ENCODE results near the gene ZNF445.

ZNF445 gene

GRCh38 chr3:44416031-44417030 is 61.1 kb downstream of the ZNF445 start:
- no peak overlapping the region for H3K4me2 ChIP-seq (ENCODE audit: low read depth, low read length, poor library complexity, severe bottlenecking)

GRCh38 chr3:44415421-44415820 is 62.0 kb downstream of the ZNF445 start:
- H3F3A ChIP-seq (ENCODE audit: insufficient read depth): no peaks in the 10 kb centered on the region
- H3K27ac ChIP-seq (ENCODE audit: low read depth, low read length): no peak overlapping the region
- no peak overlapping the region for H2AFZ ChIP-seq (ENCODE audit: low read depth, low read length, severe bottlenecking)
- no peaks in the 10 kb centered on the region for H4K20me1 ChIP-seq (ENCODE audit: low read depth, low read length)
- TF ChIP-seq EZH2phosphoT487 (conservative IDR thresholded peaks at IDR 0.05; ENCODE audit: low read length) (no peak), CTCF (IDR thresholded peaks at IDR 0.05; ENCODE audit: insufficient read depth, low read length, poor library complexity, severe bottlenecking) (no peak)
- no peak overlapping the region for H3K4me2 ChIP-seq (ENCODE audit: low read depth, low read length, poor library complexity, severe bottlenecking)
- H3K9me3 ChIP-seq (ENCODE audit: insufficient read depth, low read length): no peaks in the 10 kb centered on the region
- H3K9me2 ChIP-seq (replicated peaks; ENCODE audit: insufficient read depth, low read length): no peaks in the 10 kb centered on the region
- no peaks in the 10 kb centered on the region for H3K27me3 ChIP-seq (ENCODE audit: low read length)
- H3K79me2 ChIP-seq (ENCODE audit: insufficient read depth, low read length): no peaks in the 10 kb centered on the region
- H3K9ac ChIP-seq (ENCODE audit: low read length): no peak overlapping the region
- no peaks in the 10 kb centered on the region for H3K36me3 ChIP-seq (ENCODE audit: low read length)
- no peak overlapping the region for H3K4me3 ChIP-seq (ENCODE audit: insufficient read depth, low read length, poor library complexity, severe bottlenecking)

More at GRCh38 chr3:44416031-44417030, 61.1 kb downstream of the ZNF445 start:
- H3K9ac ChIP-seq (ENCODE audit: low read length): no peak overlapping the region
- no peaks in the 10 kb centered on the region for H3K9me2 ChIP-seq (replicated peaks; ENCODE audit: insufficient read depth, low read length)
- H4K20me1 ChIP-seq (ENCODE audit: low read depth, low read length): no peaks in the 10 kb centered on the region
- TF ChIP-seq CTCF (IDR thresholded peaks at IDR 0.05; ENCODE audit: insufficient read depth, low read length, poor library complexity, severe bottlenecking) (no peak), EZH2phosphoT487 (conservative IDR thresholded peaks at IDR 0.05; ENCODE audit: low read length) (no peak)
- H3F3A ChIP-seq (ENCODE audit: insufficient read depth): no peaks in the 10 kb centered on the region
- H3K27me3 ChIP-seq (ENCODE audit: low read length): no peaks in the 10 kb centered on the region
- no peaks in the 10 kb centered on the region for H3K9me3 ChIP-seq (ENCODE audit: insufficient read depth, low read length)
- H3K79me2 ChIP-seq (ENCODE audit: insufficient read depth, low read length): no peaks in the 10 kb centered on the region
- H2AFZ ChIP-seq (ENCODE audit: low read depth, low read length, severe bottlenecking): no peak overlapping the region
- no peak overlapping the region for H3K27ac ChIP-seq (ENCODE audit: low read depth, low read length)
- no peaks in the 10 kb centered on the region for H3K36me3 ChIP-seq (ENCODE audit: low read length)
- no peak overlapping the region for H3K4me3 ChIP-seq (ENCODE audit: insufficient read depth, low read length, poor library complexity, severe bottlenecking)

GRCh38 chr3:44414517-44415090 is 62.9 kb downstream of the ZNF445 start:
- H3F3A ChIP-seq (ENCODE audit: insufficient read depth): no peaks in the 10 kb centered on the region
- no peaks in the 10 kb centered on the region for H3K9me3 ChIP-seq (ENCODE audit: insufficient read depth, low read length)
- H3K27ac ChIP-seq (ENCODE audit: low read depth, low read length): no peak overlapping the region
- no peaks in the 10 kb centered on the region for H4K20me1 ChIP-seq (ENCODE audit: low read depth, low read length)
- no peaks in the 10 kb centered on the region for H3K79me2 ChIP-seq (ENCODE audit: insufficient read depth, low read length)
- no peak overlapping the region for H3K4me3 ChIP-seq (ENCODE audit: insufficient read depth, low read length, poor library complexity, severe bottlenecking)
- no peaks in the 10 kb centered on the region for H3K9me2 ChIP-seq (replicated peaks; ENCODE audit: insufficient read depth, low read length)
- H3K27me3 ChIP-seq (ENCODE audit: low read length): no peaks in the 10 kb centered on the region
- TF ChIP-seq EZH2phosphoT487 (conservative IDR thresholded peaks at IDR 0.05; ENCODE audit: low read length) (no peak), CTCF (IDR thresholded peaks at IDR 0.05; ENCODE audit: insufficient read depth, low read length, poor library complexity, severe bottlenecking) (no peak)
- no peaks in the 10 kb centered on the region for H3K36me3 ChIP-seq (ENCODE audit: low read length)
- H3K4me2 ChIP-seq (ENCODE audit: low read depth, low read length, poor library complexity, severe bottlenecking): no peak overlapping the region
- no peak overlapping the region for H2AFZ ChIP-seq (ENCODE audit: low read depth, low read length, severe bottlenecking)
- no peak overlapping the region for H3K9ac ChIP-seq (ENCODE audit: low read length)
